ENCODE results near the gene MXRA5. TPM values are rescaled to one million over a fixed set of nuclear protein-coding genes. Genes with fewer than 3 reads are reported as not detected.

Gene MXRA5
- not detected for polyA plus RNA-seq (2013)

GRCh38 chrX:3346501-3347259 is at the start of gene MXRA5:
Gene MXRA5, minus strand, starts transcription at chrX:3346652. Its CDS starts 2,819 bp downstream, at chrX:3343833.
- no peaks in the 10 kb centered on the region for H3K36me3 ChIP-seq (ENCODE audit: control insufficient read depth in 4 of 4, insufficient read depth in 4 of 4, low read length in 3 of 4)
- peaks cover 0 to 19% (median 2%) of the 10 kb centered on the region in 5 experiments for H3K9me3 ChIP-seq (ENCODE audit: control extremely low read depth in 1 of 5, control insufficient read depth in 4 of 5, insufficient read depth in 2 of 5, low read depth in 1 of 5, low read length in 4 of 5)
- H3K27me3 ChIP-seq (replicated peaks in 2 of 5; ENCODE audit: control insufficient read depth in 4 of 5, insufficient read depth in 5 of 5, low read length in 4 of 5): peaks cover 0 to 73% (median 16%) of the 10 kb centered on the region in 5 experiments
- H3K4me3 ChIP-seq (ENCODE audit: control insufficient read depth in 1 of 7, extremely low read depth in 1 of 7, insufficient read depth in 4 of 7, low read depth in 2 of 7, low read length in 6 of 7): no peak within 1 kb of the TSS
- DNase-seq: no peak
- H3K27ac ChIP-seq (ENCODE audit: insufficient read depth in 1 of 2, low read depth in 1 of 2, low read length in 2 of 2, poor library complexity in 1 of 2, severe bottlenecking in 2 of 2): no peak within 1 kb of the TSS
- H3K4me1 ChIP-seq (ENCODE audit: control extremely low read depth in 1 of 4, control insufficient read depth in 4 of 4, insufficient read depth in 4 of 4, low read length in 3 of 4): no peaks in the 10 kb centered on the region
- CTCF ChIA-PET: no interaction called here
- POLR2A ChIA-PET: no interaction called here
- WGBS (ENCODE audit: insufficient coverage): 3% methylated on average over 30 of the region's 70 CpGs

GRCh38 chrX:3393581-3394111 is 47.2 kb upstream of the MXRA5 start:
- WGBS (ENCODE audit: insufficient coverage): 84% methylated on average over 7 of the region's 7 CpGs
- Histone ChIP-seq H3K27me3 (replicated peaks in 2 of 5; ENCODE audit: control insufficient read depth in 4 of 5, insufficient read depth in 5 of 5, low read length in 4 of 5) (no peaks in the 10 kb centered on the region), H3K9me3 (ENCODE audit: control extremely low read depth in 1 of 5, control insufficient read depth in 4 of 5, insufficient read depth in 2 of 5, low read depth in 1 of 5, low read length in 4 of 5) (no peaks in the 10 kb centered on the region), H3K4me3 (ENCODE audit: control insufficient read depth in 1 of 7, extremely low read depth in 1 of 7, insufficient read depth in 4 of 7, low read depth in 2 of 7, low read length in 6 of 7) (no peak overlapping the region), H3K36me3 (ENCODE audit: control insufficient read depth in 4 of 4, insufficient read depth in 4 of 4, low read length in 3 of 4) (no peaks in the 10 kb centered on the region), H3K27ac (ENCODE audit: insufficient read depth in 1 of 2, low read depth in 1 of 2, low read length in 2 of 2, poor library complexity in 1 of 2, severe bottlenecking in 2 of 2) (no peak overlapping the region), H3K4me1 (ENCODE audit: control extremely low read depth in 1 of 4, control insufficient read depth in 4 of 4, insufficient read depth in 4 of 4, low read length in 3 of 4) (no peaks in the 10 kb centered on the region)
- no peak for DNase-seq
- ChIA-PET POLR2A (no interaction called here), CTCF (no interaction called here)

- Histone ChIP-seq H3K36me3 (ENCODE audit: control insufficient read depth in 4 of 4, insufficient read depth in 4 of 4, low read length in 3 of 4) (no peaks in the 10 kb centered on the region), H3K4me1 (ENCODE audit: control extremely low read depth in 1 of 4, control insufficient read depth in 4 of 4, insufficient read depth in 4 of 4, low read length in 3 of 4) (no peaks in the 10 kb centered on the region), H3K9me3 (ENCODE audit: control extremely low read depth in 1 of 5, control insufficient read depth in 4 of 5, insufficient read depth in 2 of 5, low read depth in 1 of 5, low read length in 4 of 5) (no peaks in the 10 kb centered on the region), H3K27ac (ENCODE audit: insufficient read depth in 1 of 2, low read depth in 1 of 2, low read length in 2 of 2, poor library complexity in 1 of 2, severe bottlenecking in 2 of 2) (no peak overlapping the region), H3K4me3 (ENCODE audit: control insufficient read depth in 1 of 7, extremely low read depth in 1 of 7, insufficient read depth in 4 of 7, low read depth in 2 of 7, low read length in 6 of 7) (no peak overlapping the region), H3K27me3 (replicated peaks in 2 of 5; ENCODE audit: control insufficient read depth in 4 of 5, insufficient read depth in 5 of 5, low read length in 4 of 5) (no peaks in the 10 kb centered on the region)
- ChIA-PET POLR2A (no interaction called here), CTCF (no interaction called here)
- DNase-seq: no peak
- WGBS (ENCODE audit: insufficient coverage): no CpG with 5 or more reads among the region's 1 CpG
Measured at GRCh38 chrX:3393178-3393577, 46.7 kb upstream of the MXRA5 start.

GRCh38 chrX:3388457-3388856 is 42.0 kb upstream of the MXRA5 start:
- CTCF ChIA-PET: no interaction called here
- H3K4me3 ChIP-seq (ENCODE audit: control insufficient read depth in 1 of 7, extremely low read depth in 1 of 7, insufficient read depth in 4 of 7, low read depth in 2 of 7, low read length in 6 of 7): no peak overlapping the region
- WGBS (ENCODE audit: insufficient coverage): no CpG with 5 or more reads among the region's 2 CpGs
- H3K4me1 ChIP-seq (ENCODE audit: control extremely low read depth in 1 of 4, control insufficient read depth in 4 of 4, insufficient read depth in 4 of 4, low read length in 3 of 4): no peaks in the 10 kb centered on the region
- H3K27ac ChIP-seq (ENCODE audit: insufficient read depth in 1 of 2, low read depth in 1 of 2, low read length in 2 of 2, poor library complexity in 1 of 2, severe bottlenecking in 2 of 2): no peak overlapping the region
- no peak for DNase-seq
- H3K27me3 ChIP-seq (replicated peaks in 2 of 5; ENCODE audit: control insufficient read depth in 4 of 5, insufficient read depth in 5 of 5, low read length in 4 of 5): no peaks in the 10 kb centered on the region
- POLR2A ChIA-PET: no interaction called here
- H3K9me3 ChIP-seq (ENCODE audit: control extremely low read depth in 1 of 5, control insufficient read depth in 4 of 5, insufficient read depth in 2 of 5, low read depth in 1 of 5, low read length in 4 of 5): no peaks in the 10 kb centered on the region
- H3K36me3 ChIP-seq (ENCODE audit: control insufficient read depth in 4 of 4, insufficient read depth in 4 of 4, low read length in 3 of 4): no peaks in the 10 kb centered on the region

GRCh38 chrX:3384327-3384726 is 37.9 kb upstream of the MXRA5 start:
- Histone ChIP-seq H3K27me3 (replicated peaks in 2 of 5; ENCODE audit: control insufficient read depth in 4 of 5, insufficient read depth in 5 of 5, low read length in 4 of 5) (no peaks in the 10 kb centered on the region), H3K4me1 (ENCODE audit: control extremely low read depth in 1 of 4, control insufficient read depth in 4 of 4, insufficient read depth in 4 of 4, low read length in 3 of 4) (no peaks in the 10 kb centered on the region), H3K4me3 (ENCODE audit: control insufficient read depth in 1 of 7, extremely low read depth in 1 of 7, insufficient read depth in 4 of 7, low read depth in 2 of 7, low read length in 6 of 7) (no peak overlapping the region), H3K9me3 (ENCODE audit: control extremely low read depth in 1 of 5, control insufficient read depth in 4 of 5, insufficient read depth in 2 of 5, low read depth in 1 of 5, low read length in 4 of 5) (no peaks in the 10 kb centered on the region), H3K36me3 (ENCODE audit: control insufficient read depth in 4 of 4, insufficient read depth in 4 of 4, low read length in 3 of 4) (no peaks in the 10 kb centered on the region), H3K27ac (ENCODE audit: insufficient read depth in 1 of 2, low read depth in 1 of 2, low read length in 2 of 2, poor library complexity in 1 of 2, severe bottlenecking in 2 of 2) (no peak overlapping the region)
- WGBS (ENCODE audit: insufficient coverage): 68% methylated on average over 2 of the region's 3 CpGs
- no peak for DNase-seq
- ChIA-PET POLR2A (no interaction called here), CTCF (no interaction called here)

GRCh38 chrX:3380603-3381002 is 34.2 kb upstream of the MXRA5 start:
- 50% methylated on average over 3 of the region's 3 CpGs for WGBS (ENCODE audit: insufficient coverage)
- Histone ChIP-seq H3K9me3 (ENCODE audit: control extremely low read depth in 1 of 5, control insufficient read depth in 4 of 5, insufficient read depth in 2 of 5, low read depth in 1 of 5, low read length in 4 of 5) (peaks cover 0 to 2% (median 0%) of the 10 kb centered on the region in 5 experiments), H3K4me1 (ENCODE audit: control extremely low read depth in 1 of 4, control insufficient read depth in 4 of 4, insufficient read depth in 4 of 4, low read length in 3 of 4) (no peaks in the 10 kb centered on the region), H3K27ac (ENCODE audit: insufficient read depth in 1 of 2, low read depth in 1 of 2, low read length in 2 of 2, poor library complexity in 1 of 2, severe bottlenecking in 2 of 2) (no peak overlapping the region), H3K36me3 (ENCODE audit: control insufficient read depth in 4 of 4, insufficient read depth in 4 of 4, low read length in 3 of 4) (no peaks in the 10 kb centered on the region), H3K27me3 (replicated peaks in 2 of 5; ENCODE audit: control insufficient read depth in 4 of 5, insufficient read depth in 5 of 5, low read length in 4 of 5) (no peaks in the 10 kb centered on the region), H3K4me3 (ENCODE audit: control insufficient read depth in 1 of 7, extremely low read depth in 1 of 7, insufficient read depth in 4 of 7, low read depth in 2 of 7, low read length in 6 of 7) (no peak overlapping the region)
- POLR2A ChIA-PET: no interaction called here
- CTCF ChIA-PET: no interaction called here
- DNase-seq: no peak

- no peak overlapping the region for H3K27ac ChIP-seq (ENCODE audit: insufficient read depth in 1 of 2, low read depth in 1 of 2, low read length in 2 of 2, poor library complexity in 1 of 2, severe bottlenecking in 2 of 2)
- CTCF ChIA-PET: no interaction called here
- H3K4me1 ChIP-seq (ENCODE audit: control extremely low read depth in 1 of 4, control insufficient read depth in 4 of 4, insufficient read depth in 4 of 4, low read length in 3 of 4): no peaks in the 10 kb centered on the region
- H3K4me3 ChIP-seq (ENCODE audit: control insufficient read depth in 1 of 7, extremely low read depth in 1 of 7, insufficient read depth in 4 of 7, low read depth in 2 of 7, low read length in 6 of 7): no peak overlapping the region
- peaks cover 0 to 2% (median 0%) of the 10 kb centered on the region in 5 experiments for H3K27me3 ChIP-seq (replicated peaks in 2 of 5; ENCODE audit: control insufficient read depth in 4 of 5, insufficient read depth in 5 of 5, low read length in 4 of 5)
- H3K36me3 ChIP-seq (ENCODE audit: control insufficient read depth in 4 of 4, insufficient read depth in 4 of 4, low read length in 3 of 4): no peaks in the 10 kb centered on the region
- no peak for DNase-seq
- H3K9me3 ChIP-seq (ENCODE audit: control extremely low read depth in 1 of 5, control insufficient read depth in 4 of 5, insufficient read depth in 2 of 5, low read depth in 1 of 5, low read length in 4 of 5): peaks cover 0 to 2% (median 0%) of the 10 kb centered on the region in 5 experiments
- 53% methylated on average over 2 of the region's 4 CpGs for WGBS (ENCODE audit: insufficient coverage)
- POLR2A ChIA-PET: no interaction called here
Measured at GRCh38 chrX:3379111-3379510, 32.7 kb upstream of the MXRA5 start.

All from common myeloid progenitor, CD34-positive (primary cell).